Right lobe of liver (tissue), 6 donors: Measurements from ENCODE around the gene SGSM2. TPM values are rescaled to one million over a fixed set of nuclear protein-coding genes. Genes with fewer than 3 reads are reported as not detected.

ENCODE experiments used
- ATAC-seq, 4 donors: fragments of 200-7000 bp; cut with Tn5 transposase; one replicate each; pipeline ENCODE4 v1.9.1; 2020; ENCODE audit warnings: mild to moderate bottlenecking in 4 of 4, moderate library complexity in 4 of 4
- DNase-seq, 3 donors: peaks; one replicate each; pipeline ENCODE4 v3.0.0-alpha.2; 2020
- H3K27ac ChIP-seq, 3 donors: fragments of 200-600 bp; one replicate each; pipeline ENCODE4 v1.8.0; 2022
- H3K27me3 ChIP-seq, 2 donors: fragments of 200-600 bp; one replicate each; pipeline ENCODE4 v1.8.0; 2022
- H3K36me3 ChIP-seq, 4 donors: fragments of 200-600 bp; sonication (generic) in 1 of 4; one replicate each; pipeline versions ENCODE4 v1.5.1 to v1.8.0; 2017 to 2022; ENCODE audit warnings: control low read depth in 1 of 4
- H3K4me1 ChIP-seq, 4 donors: fragments of 200-600 bp; sonication (generic) in 1 of 4; one replicate each; pipeline versions ENCODE4 v1.5.1 to v1.8.0; 2017 to 2022; ENCODE audit warnings: control low read depth in 1 of 4
- H3K4me3 ChIP-seq, 3 donors: fragments of 200-600 bp; one replicate each; pipeline ENCODE4 v1.8.0; 2022
- H3K9me3 ChIP-seq, 4 donors: fragments of 200-600 bp; sonication (generic) in 1 of 4; one replicate each; pipeline versions ENCODE4 v1.5.1 to v1.8.0; 2017 to 2022; ENCODE audit warnings: control low read depth in 1 of 4
- CTCF ChIP-seq, 4 donors: fragments of 200-600 bp in 3 of 4; fragments of 450-650 bp in 1 of 4; IDR thresholded peaks; one replicate each; pipeline versions ENCODE4 v1.5.1 to v1.8.0; 2016 to 2022; ENCODE audit warnings: antibody characterized with exemption in 4 of 4, mild to moderate bottlenecking in 2 of 4
- POLR2A ChIP-seq: fragments of 450-650 bp; IDR thresholded peaks from one replicate; pipeline ENCODE4 v1.6.1; 2017; ENCODE audit warnings: antibody characterized with exemption, mild to moderate bottlenecking
- WGBS: methylation state at CpG from one replicate; pipeline ENCODE4 v1.1.6; 2018; ENCODE audit warnings: low coverage, low lambda C conversion rate; ENCODE audit not compliant: insufficient coverage; ENCODE audit errors: missing lambda C conversion rate; 5-methylcytosine and 5-hydroxymethylcytosine counted together
- intact Hi-C, 2 donors: fragments of 100-400 bp; cut with DNase I; formaldehyde crosslinking; loops; one replicate each; pipeline versions ENCODE4 v1.11.2 to v1.14.1; 2022
- total RNA-seq, 6 experiments: library from RNA; depleted of rRNA in 2 of 6; stranded (reverse); fragments of >200 nt in 2 of 6; fragmentation: NEBNext Ultra II Directional in 3 of 6; extraction: Animal tissue kit (Norgen Biotek cat#: 25700) in 3 of 6; gene quantifications; one replicate each; pipeline versions ENCODE4 v1.1.0 to v1.2.4, GENCODE V29; 2016 to 2023
- donor health status: DM: no; HTN: yes; CAD: no.
- donor health status: DM: no; HTN: no; CAD: no.
- donor health status: DM: no; HTN: no; CAD: no.
- donor health status: DM: no; HTN: yes; CAD: no.
- donor health status: DM: no; HTN: yes; CAD: no.

SGSM2 gene
- total RNA-seq, 6 experiments from 2014 or later = 6.0 to 17.2 (median 13.2) TPM

- Histone ChIP-seq H3K27ac (no peak overlapping the region), H3K4me1 (peaks cover 0 to 9% (median 5%) of the 10 kb centered on the region in 4 donors), H3K4me3 (no peak overlapping the region), H3K27me3 (no peaks in the 10 kb centered on the region), H3K9me3 (no peaks in the 10 kb centered on the region), H3K36me3 (no peaks in the 10 kb centered on the region)
- TF ChIP-seq CTCF (IDR thresholded peaks at IDR 0.05) = no peak
- TF ChIP-seq POLR2A = no peak
- no peak for ATAC-seq
- DNase-seq = no peak
- intact Hi-C loops = no loop called here
- WGBS = no CpG with 5 or more reads among the region's 8 CpGs
These were observed 9.2 kb downstream of the SGSM2 start for GRCh38 chr17:2346475-2346874.

GRCh38 chr17:2347805-2348685 is 10.7 kb downstream of the SGSM2 start:
- H3K9me3 ChIP-seq = no peaks in the 10 kb centered on the region

GRCh38 chr17:2351269-2351668 is 14.0 kb downstream of the SGSM2 start:
- Histone ChIP-seq H3K4me3 (no peak overlapping the region), H3K36me3 (no peaks in the 10 kb centered on the region), H3K9me3 (no peaks in the 10 kb centered on the region), H3K27ac (no peak overlapping the region), H3K4me1 (peaks cover 2 to 9% (median 5%) of the 10 kb centered on the region in 4 donors), H3K27me3 (no peaks in the 10 kb centered on the region)
- 100% methylated on average over 1 of the region's 6 CpGs for WGBS
- intact Hi-C loops = no loop called here
- ATAC-seq (no peak), DNase-seq (no peak)
- no peak for TF ChIP-seq POLR2A
- TF ChIP-seq CTCF (IDR thresholded peaks at IDR 0.05) = no peak

More at GRCh38 chr17:2347805-2348685, 10.7 kb downstream of the SGSM2 start:
- H3K27me3 ChIP-seq = no peaks in the 10 kb centered on the region
- ATAC-seq (peak; percentile 96 to 98 (median 98)), DNase-seq (peak; percentile 84 to 91 (median 85))
- TF ChIP-seq POLR2A (no peak), CTCF (IDR thresholded peaks at IDR 0.05) (no peak)
- H3K4me3 ChIP-seq = no peak overlapping the region
- peak overlapping the region in 2 of 3 donors; percentile 18 to 35 for H3K27ac ChIP-seq
- no peaks in the 10 kb centered on the region for H3K36me3 ChIP-seq
- H3K4me1 ChIP-seq = peaks cover 2 to 9% (median 5%) of the 10 kb centered on the region in 4 donors
- WGBS = 23% methylated on average over 3 of the region's 11 CpGs
- intact Hi-C loops = no loop called here

- DNase-seq = no peak
- peaks cover 0 to 2% (median 0%) of the 10 kb centered on the region in 4 donors for H3K4me1 ChIP-seq
- H3K9me3 ChIP-seq = no peaks in the 10 kb centered on the region
- intact Hi-C loops = no loop called here
- ATAC-seq = no peak
- WGBS = 75% methylated on average over 8 of the region's 8 CpGs
- TF ChIP-seq CTCF (IDR thresholded peaks at IDR 0.05) (no peak), POLR2A (no peak)
- H3K27me3 ChIP-seq = no peaks in the 10 kb centered on the region
- H3K36me3 ChIP-seq = no peaks in the 10 kb centered on the region
- no peak overlapping the region for H3K27ac ChIP-seq
- H3K4me3 ChIP-seq = no peak overlapping the region
These were observed 17.0 kb downstream of the SGSM2 start for GRCh38 chr17:2354311-2354710.
